Testis (tissue), 3 donors: Measurements from ENCODE around the gene PSTPIP2. TPM values are rescaled to one million over a fixed set of nuclear protein-coding genes. Genes with fewer than 3 reads are reported as not detected.

Experiments
- DNase-seq: peaks from one replicate; pipeline ENCODE4 v3.0.0-alpha.2; 2019
- H3K27ac ChIP-seq, 2 donors: fragments of 200-600 bp; sonication (generic); one replicate each; pipeline ENCODE4 v1.5.1; 2019
- H3K27me3 ChIP-seq: fragments of 200-600 bp; sonication (generic); one replicate; pipeline ENCODE4 v1.5.1; 2019
- H3K36me3 ChIP-seq: fragments of 200-600 bp; sonication (generic); one replicate; pipeline ENCODE4 v1.5.1; 2017; ENCODE audit warnings: low read depth; ENCODE audit errors: missing control alignments
- H3K4me1 ChIP-seq: fragments of 200-600 bp; sonication (generic); one replicate; pipeline ENCODE4 v1.5.1; 2019
- H3K4me3 ChIP-seq, 2 donors: fragments of 200-600 bp; sonication (generic); one replicate each; pipeline ENCODE4 v1.5.1; 2017 to 2019
- H3K9me3 ChIP-seq: fragments of 200-600 bp; sonication (generic); one replicate; pipeline ENCODE4 v1.5.1; 2017
- CTCF ChIP-seq, 3 experiments: fragments of 450-650 bp in 2 of 3; fragments of 200-600 bp in 1 of 3; sonication (generic) in 1 of 3; IDR thresholded peaks; one replicate each; pipeline ENCODE4 v1.5.1; 2016 to 2019; ENCODE audit warnings: antibody characterized with exemption in 3 of 3, mild to moderate bottlenecking in 2 of 3, moderate library complexity in 1 of 3
- POLR2A ChIP-seq: fragments of 450-650 bp; IDR thresholded peaks from one replicate; pipeline ENCODE4 v1.6.1; 2017; ENCODE audit warnings: antibody characterized with exemption, mild to moderate bottlenecking, moderate library complexity
- WGBS, 2 donors: methylation state at CpG; one replicate each; pipeline ENCODE4 v1.1.5; 2018; 5-methylcytosine and 5-hydroxymethylcytosine counted together
- intact Hi-C: fragments of 100-400 bp; cut with DNase I; formaldehyde crosslinking; loops from one replicate; pipeline ENCODE4 v1.15.1; 2023; ENCODE audit warnings: low total_unique reads
- polyA plus RNA-seq: library from polyadenylated mRNA; stranded (reverse); fragments of 350-450 nt; fragmentation: Illumina TruSeq; extraction: RNeasy Lipid Tissue Mini Kit (QIAGEN cat#74804); gene quantifications from one replicate; pipeline ENCODE4 v1.2.3, GENCODE V29; 2014; ENCODE audit warnings: low read depth, low replicate concordance; ENCODE audit not compliant: insufficient read depth
- total RNA-seq, 2 donors: library from RNA; depleted of rRNA; stranded (reverse); fragments of >200 nt; gene quantifications; one replicate each; pipeline ENCODE4 v1.2.3, GENCODE V29; 2016

PSTPIP2 gene
- total and polyA plus RNA-seq, 3 donors from 2014 or later = 2.5 to 5.0 (median 3.5) TPM

GRCh38 chr18:45957100-45957499 is 115.0 kb downstream of the PSTPIP2 start:
- intact Hi-C loops = no loop called here
- Histone ChIP-seq H3K9me3 (no peaks in the 10 kb centered on the region), H3K27ac (no peak overlapping the region), H3K4me1 (no peaks in the 10 kb centered on the region), H3K4me3 (no peak overlapping the region), H3K27me3 (no peaks in the 10 kb centered on the region), H3K36me3 (no peaks in the 10 kb centered on the region)
- DNase-seq = no peak
- TF ChIP-seq CTCF (IDR thresholded peaks at IDR 0.05) (no peak), POLR2A (no peak)

- H3K36me3 ChIP-seq = no peaks in the 10 kb centered on the region
- no peaks in the 10 kb centered on the region for H3K4me1 ChIP-seq
- no peaks in the 10 kb centered on the region for H3K27me3 ChIP-seq
- H3K9me3 ChIP-seq = no peaks in the 10 kb centered on the region
- DNase-seq = no peak
- H3K4me3 ChIP-seq = no peak overlapping the region
- TF ChIP-seq CTCF (IDR thresholded peaks at IDR 0.05) (no peak), POLR2A (no peak)
- WGBS, 2 donors = 95 to 96% methylated on average over 7 of the region's 7 CpGs
- intact Hi-C loops = no loop called here
- no peak overlapping the region for H3K27ac ChIP-seq
Measured at GRCh38 chr18:45954070-45954934, 117.8 kb downstream of the PSTPIP2 start.

- intact Hi-C loops = no loop called here
- H3K27ac ChIP-seq = no peak overlapping the region
- no peaks in the 10 kb centered on the region for H3K4me1 ChIP-seq
- H3K4me3 ChIP-seq = no peak overlapping the region
- WGBS, 2 donors = 76 to 86% methylated on average over 4 of the region's 4 CpGs
- TF ChIP-seq POLR2A (no peak), CTCF (IDR thresholded peaks at IDR 0.05) (no peak)
- H3K36me3 ChIP-seq = no peaks in the 10 kb centered on the region
- DNase-seq = no peak
- H3K27me3 ChIP-seq = no peaks in the 10 kb centered on the region
- no peaks in the 10 kb centered on the region for H3K9me3 ChIP-seq
Measured at GRCh38 chr18:45951016-45951714, 120.9 kb downstream of the PSTPIP2 start.

- TF ChIP-seq CTCF (IDR thresholded peaks at IDR 0.05) = no peak
- TF ChIP-seq POLR2A = no peak
- Histone ChIP-seq H3K4me3 (no peak overlapping the region), H3K27ac (no peak overlapping the region), H3K27me3 (no peaks in the 10 kb centered on the region), H3K9me3 (no peaks in the 10 kb centered on the region), H3K36me3 (no peaks in the 10 kb centered on the region), H3K4me1 (no peaks in the 10 kb centered on the region)
- DNase-seq = no peak
- 81 to 82% methylated on average over 5 of the region's 5 CpGs for WGBS, 2 donors
- intact Hi-C loops = no loop called here
Measured at GRCh38 chr18:45945669-45946068, 126.4 kb downstream of the PSTPIP2 start.
